HG02973 (cell line): Measurements from ENCODE around the gene APOBEC4.
"Not testable (repeated sequence)": the region's sequence is repeated elsewhere in the genome, so short reads cannot be mapped to it uniquely, and the experiment has no call there.

Experiments
- ATAC-seq: cut with Tn5 transposase; IDR thresholded peaks from one replicate; pipeline ENCODE4 v1.9.1; 2021; ENCODE audit warnings: moderate library complexity; ENCODE audit not compliant: unreplicated experiment

Gene APOBEC4

GRCh38 chr1:183635099-183635605 is 18.0 kb downstream of the APOBEC4 start:
- no peak for ATAC-seq

- no peak for ATAC-seq
Measured at GRCh38 chr1:183634429-183635065, 18.6 kb downstream of the APOBEC4 start.

DNA sequence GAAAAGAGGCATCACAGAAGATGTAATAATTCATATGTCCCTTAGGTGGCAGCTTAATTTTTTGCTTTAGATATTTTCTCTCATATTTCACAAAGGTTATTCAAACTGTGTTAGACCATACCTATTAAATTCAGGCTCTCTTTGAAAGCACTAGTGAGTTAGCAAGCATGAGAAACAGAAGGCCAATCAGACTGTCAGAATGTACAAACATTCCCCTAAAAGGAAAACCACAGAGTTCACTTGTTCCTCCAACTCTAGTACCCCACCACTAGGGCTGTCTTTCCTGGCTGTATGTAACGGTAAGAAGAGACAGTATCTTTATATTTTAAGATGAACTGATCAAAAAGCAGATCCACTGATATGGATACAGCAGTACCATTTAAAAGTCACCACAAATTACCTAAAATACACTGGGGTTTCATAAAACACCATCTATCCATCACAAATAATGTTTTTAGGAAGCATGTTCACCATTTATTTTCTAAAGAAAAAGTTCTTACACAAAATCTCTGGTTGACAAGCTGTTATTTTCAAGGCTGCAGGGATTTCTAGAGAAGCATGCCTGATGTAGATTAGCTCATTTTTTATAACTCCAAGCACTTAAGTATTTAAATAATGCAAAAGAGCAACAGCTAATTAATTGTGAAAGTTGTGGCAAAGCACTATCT is 19.3 kb downstream of the APOBEC4 start:
- ATAC-seq = peak; percentile 45

DNA sequence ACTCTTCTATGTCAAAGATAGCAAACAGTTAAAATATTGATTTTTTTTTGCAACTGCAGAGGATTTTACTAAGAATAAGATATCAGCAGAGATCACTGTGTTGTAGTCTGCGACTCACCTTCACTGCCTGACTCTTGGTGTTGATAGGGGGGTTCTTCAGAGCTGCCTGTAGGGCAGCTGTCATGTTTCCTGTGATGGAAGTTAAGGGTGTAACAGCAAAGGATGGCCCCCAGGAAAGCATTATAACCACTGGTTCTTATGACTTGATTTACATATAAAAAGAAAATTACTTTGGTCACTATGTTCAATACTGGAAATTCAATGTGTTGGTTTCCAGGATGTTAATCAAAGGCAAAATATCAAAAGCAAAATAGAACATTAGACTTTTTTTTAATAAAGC is 20.2 kb downstream of the APOBEC4 start:
- ATAC-seq = no peak

DNA sequence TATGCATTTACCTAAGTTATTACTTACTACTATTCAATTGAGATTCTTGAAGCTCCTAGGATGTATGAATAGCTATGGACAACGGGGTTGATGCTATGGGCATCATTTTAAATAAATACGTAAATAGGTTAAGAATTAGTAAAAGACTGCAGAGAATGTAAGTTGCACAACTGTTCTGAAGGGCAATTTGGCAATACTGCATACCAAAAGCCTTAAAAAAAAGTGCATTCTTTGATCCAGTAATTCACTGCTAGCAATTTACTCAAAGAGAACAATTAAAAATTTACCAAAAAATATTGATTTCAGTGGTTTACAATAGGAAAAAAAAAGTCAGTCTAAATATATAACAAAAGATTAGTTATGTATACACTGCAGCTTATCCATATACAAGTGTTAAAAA is 21.0 kb downstream of the APOBEC4 start:
- no peak for ATAC-seq

GRCh38 chr1:183630748-183631147 is 22.4 kb downstream of the APOBEC4 start:
- ATAC-seq = no peak

GRCh38 chr1:183628537-183628936 is 24.6 kb downstream of the APOBEC4 start:
- ATAC-seq = no peak

- ATAC-seq = not testable (repeated sequence)
Measured at GRCh38 chr1:183626236-183626635, 26.9 kb downstream of the APOBEC4 start.

DNA sequence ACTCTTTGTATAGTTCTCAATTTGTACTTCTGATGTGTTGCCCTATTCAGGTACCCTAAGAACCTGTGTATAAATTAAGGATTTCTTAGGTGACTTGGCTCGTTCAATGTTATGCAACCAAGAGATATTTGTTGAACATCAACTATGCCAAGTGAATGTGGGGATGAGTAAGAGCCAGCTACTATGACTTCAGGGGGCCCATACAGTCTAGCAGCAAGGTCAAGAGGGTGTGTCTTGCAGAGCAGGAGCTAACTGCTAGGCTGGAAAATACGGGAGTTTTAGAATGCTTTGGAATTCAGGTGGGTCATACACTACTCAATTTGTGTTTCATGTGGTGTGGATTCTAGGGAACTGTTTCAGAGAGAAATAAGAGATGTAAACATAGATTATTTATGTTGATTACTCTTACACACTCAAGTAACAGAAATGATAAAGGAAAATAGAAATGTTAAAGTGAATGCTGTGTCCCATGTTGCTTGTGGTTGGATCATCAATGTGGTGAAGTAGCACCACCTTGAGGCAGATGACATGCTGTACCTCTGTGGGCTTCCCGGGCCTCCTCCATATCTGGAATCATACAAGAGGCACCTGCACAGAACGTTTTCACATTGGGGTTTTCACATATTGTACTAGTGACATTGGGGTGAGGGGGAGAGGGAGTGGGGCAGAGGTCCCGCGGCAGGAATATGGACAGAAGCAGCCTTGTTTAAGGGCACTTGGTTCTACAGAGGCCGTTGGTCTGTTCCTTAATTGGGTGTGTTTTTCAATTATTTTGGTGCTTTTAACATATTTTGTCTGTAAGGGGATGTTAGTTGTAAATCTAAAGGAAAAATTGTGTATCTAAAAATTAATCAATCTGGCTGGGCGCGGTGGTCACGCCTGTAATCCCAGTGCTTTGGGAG is 30.0 kb downstream of the APOBEC4 start:
- peak; percentile 89 for ATAC-seq

DNA sequence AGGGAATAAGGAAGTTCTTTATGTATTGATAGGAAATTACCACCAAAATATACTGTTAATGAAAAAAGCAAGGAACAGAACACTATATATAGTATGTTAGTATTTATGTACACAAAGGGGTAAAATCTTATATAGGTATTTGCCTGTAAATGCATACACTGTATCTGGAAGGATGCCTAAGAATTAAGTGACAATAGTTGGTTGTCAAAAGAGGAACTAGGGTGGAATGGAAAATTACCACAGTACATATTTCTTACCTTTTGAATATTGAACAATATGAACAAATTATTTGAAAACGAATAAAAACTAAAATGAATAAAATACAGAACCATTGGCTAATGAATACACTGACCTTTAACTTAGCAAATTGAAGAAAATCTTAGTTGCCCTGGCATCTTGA is 31.1 kb downstream of the APOBEC4 start:
- no peak for ATAC-seq

- no peak for ATAC-seq
Measured at GRCh38 chr1:183620311-183620710, 32.8 kb downstream of the APOBEC4 start.

- ATAC-seq = no peak
Measured at GRCh38 chr1:183619781-183620180, 33.3 kb downstream of the APOBEC4 start.

- not testable (repeated sequence) for ATAC-seq
Measured at GRCh38 chr1:183618202-183618601, 34.9 kb downstream of the APOBEC4 start.

GRCh38 chr1:183612975-183613374 is 40.1 kb downstream of the APOBEC4 start:
- not testable (repeated sequence) for ATAC-seq

DNA sequence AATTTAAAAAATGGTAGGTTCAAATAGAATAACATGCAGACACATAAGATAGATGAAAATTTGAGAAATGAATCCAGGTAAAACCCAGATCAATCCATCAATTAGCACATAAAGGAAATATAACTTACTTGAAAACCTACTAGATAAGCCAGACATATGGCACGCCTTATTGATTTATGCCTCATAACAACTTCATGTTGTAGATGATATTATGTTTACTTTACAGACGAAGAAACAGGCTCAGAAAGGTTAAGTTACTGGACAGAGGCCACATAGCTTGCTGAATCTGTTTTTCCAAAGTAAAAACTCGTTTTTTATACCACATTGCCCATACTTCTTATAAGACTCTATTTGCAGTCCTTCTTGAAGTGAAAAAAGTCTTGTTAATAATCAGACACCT is 40.7 kb downstream of the APOBEC4 start:
- ATAC-seq = no peak

DNA sequence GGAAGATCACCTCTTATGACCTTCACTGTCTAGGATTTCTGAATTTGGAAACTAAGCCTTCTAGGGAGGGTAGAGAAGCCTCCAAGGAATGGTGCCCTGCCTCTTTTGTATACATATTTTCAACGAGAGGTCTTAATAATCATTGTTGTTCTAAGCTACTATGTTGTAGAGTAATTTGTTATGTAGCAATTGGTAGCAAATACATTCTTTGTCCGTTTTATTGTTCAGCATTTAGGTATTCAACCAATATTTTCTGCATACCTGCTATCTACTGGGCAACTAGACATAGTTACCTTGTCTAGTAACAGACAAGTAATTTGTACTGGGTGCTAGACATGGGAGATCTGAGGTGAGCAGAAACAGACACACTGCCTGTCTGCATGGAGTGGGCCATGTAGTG is 42.1 kb downstream of the APOBEC4 start:
- ATAC-seq = no peak

DNA sequence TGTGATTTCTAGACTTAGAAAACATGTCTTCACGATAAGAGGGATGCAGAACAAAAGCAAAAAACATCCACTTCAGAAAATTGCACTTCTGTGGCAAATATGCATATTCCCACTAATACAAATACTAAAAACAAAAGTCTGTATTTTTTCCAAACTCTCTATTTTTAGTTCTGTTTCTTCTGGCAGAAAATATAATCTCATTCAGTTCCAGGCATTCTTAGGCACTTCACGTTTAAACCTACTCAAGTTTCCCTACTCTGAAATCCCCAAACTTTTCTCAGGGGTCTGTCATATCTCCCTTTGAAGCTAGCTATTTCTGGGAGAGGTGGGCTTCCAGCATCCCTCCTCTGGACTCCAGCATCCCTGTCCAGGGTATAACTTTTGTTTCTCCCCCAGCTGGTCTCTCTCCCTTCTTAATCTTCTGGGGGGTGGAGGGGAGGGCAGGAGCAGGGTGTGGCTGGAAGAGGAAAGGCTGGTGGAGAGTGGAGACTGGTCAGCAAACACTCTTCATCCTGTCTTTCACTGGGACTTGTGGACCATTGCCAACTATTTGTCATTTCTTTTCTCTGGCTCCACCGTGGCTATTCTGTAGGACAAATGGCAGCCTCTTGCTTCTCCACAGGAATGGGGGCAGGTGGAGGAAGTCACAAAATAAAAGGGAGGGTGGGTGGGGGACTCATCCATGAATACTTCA is 43.2 kb downstream of the APOBEC4 start:
- ATAC-seq = no peak

GRCh38 chr1:183609313-183609712 is 43.8 kb downstream of the APOBEC4 start:
- ATAC-seq = no peak

DNA sequence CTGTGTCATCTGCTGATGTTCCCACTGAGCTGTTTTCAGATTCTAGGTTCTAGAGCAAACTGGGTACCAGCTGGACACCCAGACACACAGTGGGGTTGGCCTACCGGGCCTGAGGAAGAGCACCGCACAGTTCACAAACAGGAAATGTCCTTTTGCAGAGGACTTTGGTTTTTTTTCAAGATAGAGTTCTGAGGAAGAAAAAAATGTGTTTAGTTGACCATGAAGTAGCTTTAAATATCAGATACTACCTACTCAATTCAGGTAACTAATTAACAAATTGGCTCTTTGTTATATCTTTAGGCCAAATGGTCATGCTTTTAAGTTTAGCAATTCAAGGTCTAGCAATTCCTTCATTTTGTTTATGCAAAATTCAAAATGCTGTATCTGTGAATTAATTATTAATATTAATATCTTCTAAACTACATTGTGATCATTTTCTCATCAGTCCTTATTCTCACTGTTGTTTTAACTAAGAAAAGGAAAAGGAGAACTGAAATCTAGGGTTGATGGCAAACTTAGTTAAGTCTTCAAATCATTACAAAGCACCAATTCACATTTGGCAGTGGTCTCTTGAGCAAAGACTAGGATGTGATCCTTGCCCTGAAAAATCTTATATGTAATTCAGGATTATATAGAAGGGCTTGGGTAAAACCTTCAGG is 45.7 kb downstream of the APOBEC4 start:
- ATAC-seq = peak; percentile 47

DNA sequence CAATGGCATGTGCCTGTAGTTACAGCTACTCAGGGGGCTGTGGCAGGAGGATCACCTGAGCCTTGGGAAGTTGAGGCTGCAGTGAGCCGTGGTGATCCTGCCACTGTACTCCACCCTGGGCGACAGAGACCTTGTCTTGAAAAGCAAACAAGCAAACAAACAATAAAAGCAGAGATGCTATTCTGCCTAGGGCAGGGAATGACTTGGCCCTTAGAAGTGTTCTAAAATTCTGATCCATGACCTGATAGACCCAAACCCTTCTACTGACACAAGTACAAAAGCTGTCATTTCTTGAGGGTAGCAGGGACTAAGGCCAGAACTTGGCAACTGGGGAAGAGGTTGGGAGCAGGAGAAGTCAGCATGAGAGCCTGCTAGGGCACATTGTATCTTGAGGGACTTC is 47.2 kb downstream of the APOBEC4 start:
- no peak for ATAC-seq
